ENCODE data around the gene FIBP. TPM values are rescaled to one million over a fixed set of nuclear protein-coding genes. Genes with fewer than 3 reads are reported as not detected.

The FIBP gene
- total RNA-seq (29.8 TPM), polyA plus RNA-seq (10 to 100 TPM; 71.0 to 81.7 (median 72.7) TPM)

GRCh38 chr11:65888163-65888814 is at the start of gene FIBP:
FIBP (minus strand) TSS chr11:65888471; CDS start chr11:65888418, 53 bp downstream.
- H3K9me3 Mint-ChIP-seq, result no peaks in the 10 kb centered on the region
- ATAC-seq (ENCODE audit: low read depth in 2 of 2), result peak; percentile 65 to 68

GRCh38 chr11:65937766-65938165 is 49.5 kb upstream of the FIBP start:
- DNase-seq (no peak), ATAC-seq (ENCODE audit: low read depth in 2 of 2) (no peak)
- H3K4me1 ChIP-seq (ENCODE audit: control insufficient read depth, insufficient read depth, low read length, poor library complexity, severe bottlenecking), result no peaks in the 10 kb centered on the region
- peaks cover 4% of the 10 kb centered on the region for H3K27me3 ChIP-seq (ENCODE audit: control insufficient read depth, insufficient read depth, low read length)
- H3K4me3 Mint-ChIP-seq, result no peak overlapping the region
- H3K27me3 Mint-ChIP-seq, result peaks cover 4% of the 10 kb centered on the region
- H3K4me3 ChIP-seq (ENCODE audit: low read depth, low read length), result no peak overlapping the region
- no peaks in the 10 kb centered on the region for H3K4me1 Mint-ChIP-seq
- no peak overlapping the region for H3K27ac ChIP-seq (ENCODE audit: insufficient read depth, low read length, poor library complexity, severe bottlenecking)
- H3K9me3 ChIP-seq (ENCODE audit: control insufficient read depth in 2 of 2, low read length in 2 of 2), result no peaks in the 10 kb centered on the region
- H3K9me3 Mint-ChIP-seq, result no peaks in the 10 kb centered on the region
- no peaks in the 10 kb centered on the region for H3K36me3 ChIP-seq (ENCODE audit: control insufficient read depth, insufficient read depth, low read length)
- no peaks in the 10 kb centered on the region for H3K36me3 Mint-ChIP-seq
- H3K27ac Mint-ChIP-seq, result no peak overlapping the region

More at GRCh38 chr11:65888163-65888814, at the start of gene FIBP:
- Mint-ChIP-seq H3K27me3 (peaks cover 6% of the 10 kb centered on the region), H3K4me1 (peaks cover 13 to 78% (median 53%) of the 10 kb centered on the region in 4 donors), H3K36me3 (peaks cover 13% of the 10 kb centered on the region), H3K4me3 (peak within 1 kb of the TSS; percentile 87 to 94 (median 89)), H3K27ac (peak within 1 kb of the TSS; percentile 97 to 100 (median 99))
- H3K36me3 ChIP-seq (ENCODE audit: control insufficient read depth, insufficient read depth, low read length), result peaks cover 16% of the 10 kb centered on the region
- H3K27ac ChIP-seq (ENCODE audit: insufficient read depth, low read length, poor library complexity, severe bottlenecking), result peak within 1 kb of the TSS; percentile 97
- H3K9me3 ChIP-seq (ENCODE audit: control insufficient read depth in 2 of 2, low read length in 2 of 2), result no peaks in the 10 kb centered on the region
- H3K4me1 ChIP-seq (ENCODE audit: control insufficient read depth, insufficient read depth, low read length, poor library complexity, severe bottlenecking), result peaks cover 61% of the 10 kb centered on the region
- H3K27me3 ChIP-seq (ENCODE audit: control insufficient read depth, insufficient read depth, low read length), result no peaks in the 10 kb centered on the region
- DNase-seq, result peak; percentile 90 to 97 (median 95)
- peak within 1 kb of the TSS; percentile 88 for H3K4me3 ChIP-seq (ENCODE audit: low read depth, low read length)

GRCh38 chr11:65934014-65934413 is 45.7 kb upstream of the FIBP start:
- DNase-seq (no peak), ATAC-seq (ENCODE audit: low read depth in 2 of 2) (no peak)
- H3K27me3 Mint-ChIP-seq, result peaks cover 4% of the 10 kb centered on the region
- H3K9me3 Mint-ChIP-seq, result no peaks in the 10 kb centered on the region
- no peak overlapping the region for H3K27ac ChIP-seq (ENCODE audit: insufficient read depth, low read length, poor library complexity, severe bottlenecking)
- no peak overlapping the region for H3K4me3 ChIP-seq (ENCODE audit: low read depth, low read length)
- H3K27ac Mint-ChIP-seq, result no peak overlapping the region
- peaks cover 0 to 8% (median 3%) of the 10 kb centered on the region in 4 donors for H3K4me1 Mint-ChIP-seq
- H3K36me3 ChIP-seq (ENCODE audit: control insufficient read depth, insufficient read depth, low read length), result no peaks in the 10 kb centered on the region
- H3K36me3 Mint-ChIP-seq, result no peaks in the 10 kb centered on the region
- H3K27me3 ChIP-seq (ENCODE audit: control insufficient read depth, insufficient read depth, low read length), result peaks cover 4% of the 10 kb centered on the region
- no peaks in the 10 kb centered on the region for H3K9me3 ChIP-seq (ENCODE audit: control insufficient read depth in 2 of 2, low read length in 2 of 2)
- H3K4me3 Mint-ChIP-seq, result no peak overlapping the region
- H3K4me1 ChIP-seq (ENCODE audit: control insufficient read depth, insufficient read depth, low read length, poor library complexity, severe bottlenecking), result peaks cover under 1% of the 10 kb centered on the region

- no peak overlapping the region for H3K4me3 Mint-ChIP-seq
- H3K4me1 Mint-ChIP-seq, result peaks cover 6 to 23% (median 16%) of the 10 kb centered on the region in 4 donors
- Histone ChIP-seq H3K27ac (ENCODE audit: insufficient read depth, low read length, poor library complexity, severe bottlenecking) (no peak overlapping the region), H3K36me3 (ENCODE audit: control insufficient read depth, insufficient read depth, low read length) (no peaks in the 10 kb centered on the region), H3K27me3 (ENCODE audit: control insufficient read depth, insufficient read depth, low read length) (peaks cover 2% of the 10 kb centered on the region), H3K4me3 (ENCODE audit: low read depth, low read length) (no peak overlapping the region), H3K4me1 (ENCODE audit: control insufficient read depth, insufficient read depth, low read length, poor library complexity, severe bottlenecking) (peaks cover 16% of the 10 kb centered on the region), H3K9me3 (ENCODE audit: control insufficient read depth in 2 of 2, low read length in 2 of 2) (no peaks in the 10 kb centered on the region)
- no peaks in the 10 kb centered on the region for H3K9me3 Mint-ChIP-seq
- peaks cover 3% of the 10 kb centered on the region for H3K36me3 Mint-ChIP-seq
- ATAC-seq (ENCODE audit: low read depth in 2 of 2) (no peak), DNase-seq (no peak)
- H3K27me3 Mint-ChIP-seq, result peaks cover 4% of the 10 kb centered on the region
- H3K27ac Mint-ChIP-seq, result no peak overlapping the region
Measured at GRCh38 chr11:65932558-65932919, 44.3 kb upstream of the FIBP start.

- Histone ChIP-seq H3K27ac (ENCODE audit: insufficient read depth, low read length, poor library complexity, severe bottlenecking) (no peak overlapping the region), H3K4me1 (ENCODE audit: control insufficient read depth, insufficient read depth, low read length, poor library complexity, severe bottlenecking) (peaks cover 21% of the 10 kb centered on the region), H3K4me3 (ENCODE audit: low read depth, low read length) (no peak overlapping the region), H3K9me3 (ENCODE audit: control insufficient read depth in 2 of 2, low read length in 2 of 2) (no peaks in the 10 kb centered on the region), H3K36me3 (ENCODE audit: control insufficient read depth, insufficient read depth, low read length) (no peaks in the 10 kb centered on the region), H3K27me3 (ENCODE audit: control insufficient read depth, insufficient read depth, low read length) (no peaks in the 10 kb centered on the region)
- Mint-ChIP-seq H3K4me1 (peaks cover 6 to 28% (median 20%) of the 10 kb centered on the region in 4 donors), H3K27ac (no peak overlapping the region), H3K27me3 (peaks cover 4% of the 10 kb centered on the region), H3K9me3 (no peaks in the 10 kb centered on the region), H3K4me3 (no peak overlapping the region), H3K36me3 (peaks cover 3% of the 10 kb centered on the region)
- no peak for DNase-seq
- no peak for ATAC-seq (ENCODE audit: low read depth in 2 of 2)
Measured at GRCh38 chr11:65931773-65932557, 43.7 kb upstream of the FIBP start.

GRCh38 chr11:65928667-65929066 is 40.4 kb upstream of the FIBP start:
- Histone ChIP-seq H3K36me3 (ENCODE audit: control insufficient read depth, insufficient read depth, low read length) (no peaks in the 10 kb centered on the region), H3K4me1 (ENCODE audit: control insufficient read depth, insufficient read depth, low read length, poor library complexity, severe bottlenecking) (peaks cover 23% of the 10 kb centered on the region), H3K4me3 (ENCODE audit: low read depth, low read length) (peak overlapping the region; percentile 64), H3K9me3 (ENCODE audit: control insufficient read depth in 2 of 2, low read length in 2 of 2) (no peaks in the 10 kb centered on the region), H3K27me3 (ENCODE audit: control insufficient read depth, insufficient read depth, low read length) (no peaks in the 10 kb centered on the region), H3K27ac (ENCODE audit: insufficient read depth, low read length, poor library complexity, severe bottlenecking) (peak overlapping the region; percentile 83)
- Mint-ChIP-seq H3K4me3 (peak overlapping the region; percentile 80 to 85 (median 81)), H3K36me3 (peaks cover 3% of the 10 kb centered on the region), H3K27me3 (no peaks in the 10 kb centered on the region), H3K9me3 (no peaks in the 10 kb centered on the region), H3K27ac (peak overlapping the region; percentile 84 to 99 (median 93)), H3K4me1 (peaks cover 6 to 34% (median 25%) of the 10 kb centered on the region in 4 donors)
- ATAC-seq (ENCODE audit: low read depth in 2 of 2), result no peak
- peak in 1 of 3 donors; percentile 20 for DNase-seq

- DNase-seq, result peak; percentile 62 to 95 (median 79)
- Mint-ChIP-seq H3K4me1 (peaks cover 6 to 38% (median 26%) of the 10 kb centered on the region in 4 donors), H3K36me3 (peaks cover 9% of the 10 kb centered on the region), H3K27me3 (no peaks in the 10 kb centered on the region), H3K9me3 (no peaks in the 10 kb centered on the region), H3K4me3 (peak overlapping the region; percentile 55 to 85 (median 81)), H3K27ac (peak overlapping the region; percentile 93 to 99 (median 97))
- Histone ChIP-seq H3K27me3 (ENCODE audit: control insufficient read depth, insufficient read depth, low read length) (no peaks in the 10 kb centered on the region), H3K9me3 (ENCODE audit: control insufficient read depth in 2 of 2, low read length in 2 of 2) (no peaks in the 10 kb centered on the region), H3K4me3 (ENCODE audit: low read depth, low read length) (peak overlapping the region; percentile 64), H3K27ac (ENCODE audit: insufficient read depth, low read length, poor library complexity, severe bottlenecking) (peak overlapping the region; percentile 83), H3K36me3 (ENCODE audit: control insufficient read depth, insufficient read depth, low read length) (peaks cover 2% of the 10 kb centered on the region), H3K4me1 (ENCODE audit: control insufficient read depth, insufficient read depth, low read length, poor library complexity, severe bottlenecking) (peaks cover 23% of the 10 kb centered on the region)
- peak; percentile 90 to 94 for ATAC-seq (ENCODE audit: low read depth in 2 of 2)
Measured at GRCh38 chr11:65927904-65928397, 39.7 kb upstream of the FIBP start.

Data from CD4-positive, CD25-positive, alpha-beta regulatory T cell (primary cell).